Activated CD4-positive, alpha-beta T cell treated with anti-CD3 and anti-CD28 coated beads, Interleukin-2, amount 50 U/mL, for 48 hours (primary cell): ENCODE results near the gene CYBA.

Experiments
- DNase-seq, 2 experiments: peaks; one replicate each; pipeline ENCODE4 v3.0.0-alpha.2; 2020

The CYBA gene

GRCh38 chr16:88650749-88651275 is at the start of gene CYBA:
Gene CYBA (minus strand): TSS chr16:88651053. CDS start chr16:88651013, 40 bp downstream.
- DNase-seq, result peak; percentile 90 to 91

- DNase-seq, result no peak
Measured at GRCh38 chr16:88700322-88700635, 49.4 kb upstream of the CYBA start.

GRCh38 chr16:88699180-88699579 is 48.3 kb upstream of the CYBA start:
- DNase-seq, result no peak

GRCh38 chr16:88698646-88699045 is 47.8 kb upstream of the CYBA start:
- no peak for DNase-seq

- peak in 1 of 2 experiments; percentile 26 for DNase-seq
Measured at GRCh38 chr16:88697831-88698615, 47.2 kb upstream of the CYBA start.

- DNase-seq, result no peak
Measured at GRCh38 chr16:88697116-88697830, 46.4 kb upstream of the CYBA start.

- no peak for DNase-seq
Measured at GRCh38 chr16:88696441-88696840, 45.6 kb upstream of the CYBA start.

- DNase-seq, result no peak
Measured at GRCh38 chr16:88695753-88696152, 44.9 kb upstream of the CYBA start.

GRCh38 chr16:88695218-88695617 is 44.4 kb upstream of the CYBA start:
- DNase-seq, result no peak

- no peak for DNase-seq
Measured at GRCh38 chr16:88694221-88695087, 43.6 kb upstream of the CYBA start.

- no peak for DNase-seq
Measured at GRCh38 chr16:88693420-88694177, 42.7 kb upstream of the CYBA start.

- no peak for DNase-seq
Measured at GRCh38 chr16:88692861-88693260, 42.0 kb upstream of the CYBA start.

GRCh38 chr16:88691924-88692560 is 41.2 kb upstream of the CYBA start:
- peak; percentile 21 to 42 for DNase-seq

GRCh38 chr16:88691129-88691813 is 40.4 kb upstream of the CYBA start:
- DNase-seq, result no peak

- no peak for DNase-seq
Measured at GRCh38 chr16:88690341-88691128, 39.7 kb upstream of the CYBA start.

GRCh38 chr16:88688013-88688778 is 37.3 kb upstream of the CYBA start:
- DNase-seq, result no peak

- no peak for DNase-seq
Measured at GRCh38 chr16:88687676-88688012, 36.8 kb upstream of the CYBA start.

- no peak for DNase-seq
Measured at GRCh38 chr16:88687254-88687576, 36.4 kb upstream of the CYBA start.

GRCh38 chr16:88686439-88687253 is 35.8 kb upstream of the CYBA start, which contains the start of gene SNAI3:
Gene SNAI3 (minus strand): TSS chr16:88686507. CDS start chr16:88686406, 101 bp downstream.
- peak; percentile 92 to 93 for DNase-seq
